GM19023 (cell line): ENCODE data around the gene LRRC31.

ENCODE experiments used
- ATAC-seq: cut with Tn5 transposase; IDR thresholded peaks from one replicate; pipeline ENCODE4 v1.9.1; 2021; ENCODE audit warnings: mild to moderate bottlenecking, moderate library complexity; ENCODE audit not compliant: unreplicated experiment

The LRRC31 gene

GRCh38 chr3:169813757-169814517, 55.8 kb downstream of the LRRC31 start:
- peak; percentile 88 for ATAC-seq

- no peak for ATAC-seq
Measured at GRCh38 chr3:169813278-169813677, 56.5 kb downstream of the LRRC31 start.

GRCh38 chr3:169812332-169813235, 57.2 kb downstream of the LRRC31 start, which contains the start of the genes LRRC34 and LRRIQ4:
TSS of gene LRRC34 (minus strand) at chr3:169812904. CDS start at chr3:169812548, 356 bp downstream.
TSS of gene LRRIQ4 (plus strand) at chr3:169812870. CDS start at chr3:169821922, 9,052 bp downstream.
- peak; percentile 68 for ATAC-seq

- peak; percentile 16 for ATAC-seq
Measured at GRCh38 chr3:169811631-169812331, 58.0 kb downstream of the LRRC31 start.

GRCh38 chr3:169809230-169809795, 60.4 kb downstream of the LRRC31 start:
- ATAC-seq, result no peak

GRCh38 chr3:169804681-169805080, 65.1 kb downstream of the LRRC31 start:
- no peak for ATAC-seq

- no peak for ATAC-seq
Measured at GRCh38 chr3:169792359-169792758, 77.4 kb downstream of the LRRC31 start.

- ATAC-seq, result no peak
Measured at GRCh38 chr3:169790687-169791429, 78.9 kb downstream of the LRRC31 start.

- ATAC-seq, result no peak
Measured at GRCh38 chr3:169790219-169790618, 79.5 kb downstream of the LRRC31 start.
